BLaER1 (cell line): ENCODE data around the gene LPP.

Source experiments
- H3K27ac ChIP-seq: shearing (Covaris generic); formaldehyde crosslinking; 2 replicates; pipeline ENCODE4 v1.8.1; 2022
- H3K27me3 ChIP-seq: shearing (Covaris generic); formaldehyde crosslinking; 2 replicates; pipeline ENCODE4 v1.8.1; 2022
- H3K36me3 ChIP-seq: shearing (Covaris generic); formaldehyde crosslinking; 2 replicates; pipeline ENCODE4 v1.8.1; 2022
- H3K4me1 ChIP-seq: shearing (Covaris generic); formaldehyde crosslinking; 2 replicates; pipeline ENCODE4 v1.8.1; 2022
- H3K4me2 ChIP-seq: shearing (Covaris generic); formaldehyde crosslinking; 2 replicates; pipeline ENCODE4 v1.8.1; 2022
- H3K4me3 ChIP-seq: shearing (Covaris generic); formaldehyde crosslinking; 2 replicates; pipeline ENCODE4 v1.8.1; 2022
- H3K9ac ChIP-seq: shearing (Covaris generic); formaldehyde crosslinking; 2 replicates; pipeline ENCODE4 v1.8.1; 2022
- H3K9me3 ChIP-seq: shearing (Covaris generic); formaldehyde crosslinking; 2 replicates; pipeline ENCODE4 v1.8.1; 2022
- H4K20me1 ChIP-seq: shearing (Covaris generic); formaldehyde crosslinking; 2 replicates; pipeline ENCODE4 v1.8.1; 2022
- Cebpa-rat ChIP-seq: shearing (Covaris generic); IDR thresholded peaks from 2 replicates; pipeline ENCODE4 v1.8.1; 2022

The LPP gene

DNA sequence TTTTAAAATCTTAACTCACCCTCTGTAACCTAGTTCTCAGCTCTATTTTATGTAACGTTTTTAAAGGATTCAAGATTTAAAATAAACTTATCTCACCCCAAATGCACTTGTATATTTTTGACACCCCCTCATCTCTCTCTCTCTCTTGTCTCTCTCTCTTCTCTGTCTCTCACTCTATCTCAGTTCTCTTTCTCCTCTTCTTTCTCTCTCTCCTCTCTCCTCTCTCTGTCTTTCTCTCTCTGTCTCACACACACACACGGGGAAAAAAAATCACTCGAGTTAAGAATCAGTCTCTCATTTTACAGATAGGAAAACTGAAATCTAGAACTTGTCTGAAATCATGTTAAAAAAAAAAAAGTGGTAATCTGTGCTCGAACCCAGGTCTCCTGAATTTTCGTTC, 108.5 kb downstream of the LPP start:
- H4K20me1 ChIP-seq, result no peaks in the 10 kb centered on the region
- no peak overlapping the region for H3K4me2 ChIP-seq
- no peaks in the 10 kb centered on the region for H3K9me3 ChIP-seq
- H3K27ac ChIP-seq, result no peak overlapping the region
- no peaks in the 10 kb centered on the region for H3K27me3 ChIP-seq
- H3K36me3 ChIP-seq, result 0 out of 2 replicates have a peak, but pooled peaks cover 5% of the 10 kb centered on the region
- no peak for TF ChIP-seq Cebpa-rat
- H3K9ac ChIP-seq, result no peak overlapping the region
- H3K4me3 ChIP-seq, result no peak overlapping the region
- no peaks in the 10 kb centered on the region for H3K4me1 ChIP-seq

- Histone ChIP-seq H3K9ac (no peak overlapping the region), H3K4me3 (no peak overlapping the region), H3K4me1 (no peaks in the 10 kb centered on the region), H3K9me3 (no peaks in the 10 kb centered on the region), H3K27me3 (no peaks in the 10 kb centered on the region), H4K20me1 (no peaks in the 10 kb centered on the region), H3K36me3 (0 out of 2 replicates have a peak, but pooled peaks cover 10% of the 10 kb centered on the region), H3K4me2 (no peak overlapping the region), H3K27ac (no peak overlapping the region)
- TF ChIP-seq Cebpa-rat, result no peak
These were observed 109.1 kb downstream of the LPP start for GRCh38 chr3:188262913-188263683.

DNA sequence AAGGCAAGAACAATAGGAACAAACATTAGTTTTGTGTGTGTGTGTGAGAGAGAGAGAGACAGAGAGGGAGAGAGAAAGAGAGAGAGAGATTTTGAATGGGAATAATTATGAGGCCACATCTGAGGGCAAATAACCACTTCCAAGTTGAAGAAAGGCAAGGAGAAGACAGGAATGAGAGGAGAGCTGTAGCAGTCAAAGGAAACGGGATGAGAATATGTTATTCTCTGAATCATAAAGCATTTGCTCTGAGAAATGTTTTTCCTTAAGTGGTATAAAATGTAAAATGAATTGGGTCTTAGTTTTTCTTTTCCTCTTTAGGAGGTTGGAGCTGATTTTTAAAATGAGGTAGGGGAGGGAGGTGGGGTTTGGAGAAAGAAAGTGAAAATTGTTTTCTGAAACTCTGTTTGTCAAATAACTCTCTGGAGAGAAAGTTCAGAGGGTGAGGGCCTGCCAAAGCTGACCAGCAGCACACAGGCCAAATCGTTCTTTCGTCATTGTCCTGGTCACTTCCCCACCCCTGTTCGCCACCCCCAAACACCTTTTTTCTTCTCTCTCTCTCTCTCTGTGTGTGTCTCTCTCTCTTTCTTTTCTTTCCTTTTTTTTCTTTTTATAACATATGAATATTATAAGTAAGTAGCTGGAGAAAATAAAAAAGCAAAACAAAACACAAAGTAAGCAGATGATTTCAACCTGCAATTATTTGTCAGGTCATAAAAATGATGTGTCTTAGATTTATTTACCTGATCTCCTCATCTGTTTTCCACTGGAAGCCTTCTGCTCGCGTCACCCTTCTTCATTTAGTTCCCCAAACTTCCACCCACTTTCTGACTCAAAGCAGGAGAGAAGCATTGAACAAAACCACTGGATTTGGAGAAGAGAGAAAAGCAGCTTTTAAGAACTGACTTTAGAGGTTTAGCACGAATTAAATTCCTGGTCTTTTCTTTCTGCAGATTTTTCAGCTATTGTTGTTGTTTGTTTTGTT, 110.6 kb downstream of the LPP start:
- no peak overlapping the region for H3K4me3 ChIP-seq
- H4K20me1 ChIP-seq, result no peaks in the 10 kb centered on the region
- 0 out of 2 replicates have a peak, but pooled peaks cover 10% of the 10 kb centered on the region for H3K36me3 ChIP-seq
- no peaks in the 10 kb centered on the region for H3K27me3 ChIP-seq
- H3K9ac ChIP-seq, result no peak overlapping the region
- H3K27ac ChIP-seq, result no peak overlapping the region
- no peak overlapping the region for H3K4me2 ChIP-seq
- no peak for TF ChIP-seq Cebpa-rat
- no peaks in the 10 kb centered on the region for H3K4me1 ChIP-seq
- H3K9me3 ChIP-seq, result no peaks in the 10 kb centered on the region

DNA sequence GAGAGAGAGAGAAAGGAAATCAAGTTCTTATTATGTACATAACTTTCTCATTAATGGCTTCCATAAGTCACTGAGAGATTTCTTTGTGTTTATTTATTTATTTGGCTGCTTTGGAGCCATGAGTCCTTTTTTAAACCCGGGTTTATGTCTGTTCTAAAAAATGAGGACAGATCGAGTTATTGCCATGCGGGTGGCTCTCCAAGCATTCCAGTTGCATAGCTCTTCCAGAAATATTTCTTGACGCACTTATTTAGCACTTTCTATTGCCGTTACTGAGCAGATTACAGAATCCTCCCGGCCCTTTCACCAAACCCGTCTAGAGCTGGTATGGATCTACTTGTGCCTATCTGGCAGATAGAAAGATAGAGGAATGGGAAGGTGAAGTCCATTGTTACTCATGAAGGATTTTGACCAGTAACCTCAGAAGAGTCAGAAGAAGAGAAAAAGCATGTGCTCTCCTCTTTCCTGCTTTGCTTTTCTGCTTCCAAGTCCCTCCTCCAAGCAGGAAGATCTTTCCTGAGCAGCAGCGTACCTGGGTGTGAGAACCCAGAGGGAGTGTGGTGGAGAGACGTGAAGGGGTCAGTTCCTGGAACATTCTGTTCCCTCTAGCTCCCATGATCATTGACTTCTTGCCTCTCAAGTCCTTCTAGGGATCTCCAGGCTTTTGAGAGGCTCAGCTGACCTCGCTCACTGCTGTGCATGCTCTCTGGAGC, 112.8 kb downstream of the LPP start:
- Histone ChIP-seq H3K4me2 (no peak overlapping the region), H3K27ac (no peak overlapping the region), H3K9me3 (no peaks in the 10 kb centered on the region), H4K20me1 (0 out of 2 replicates have a peak, but pooled peaks cover 1% of the 10 kb centered on the region), H3K36me3 (0 out of 2 replicates have a peak, but pooled peaks cover 12% of the 10 kb centered on the region), H3K4me1 (no peaks in the 10 kb centered on the region), H3K27me3 (no peaks in the 10 kb centered on the region), H3K9ac (no peak overlapping the region), H3K4me3 (no peak overlapping the region)
- no peak for TF ChIP-seq Cebpa-rat

DNA sequence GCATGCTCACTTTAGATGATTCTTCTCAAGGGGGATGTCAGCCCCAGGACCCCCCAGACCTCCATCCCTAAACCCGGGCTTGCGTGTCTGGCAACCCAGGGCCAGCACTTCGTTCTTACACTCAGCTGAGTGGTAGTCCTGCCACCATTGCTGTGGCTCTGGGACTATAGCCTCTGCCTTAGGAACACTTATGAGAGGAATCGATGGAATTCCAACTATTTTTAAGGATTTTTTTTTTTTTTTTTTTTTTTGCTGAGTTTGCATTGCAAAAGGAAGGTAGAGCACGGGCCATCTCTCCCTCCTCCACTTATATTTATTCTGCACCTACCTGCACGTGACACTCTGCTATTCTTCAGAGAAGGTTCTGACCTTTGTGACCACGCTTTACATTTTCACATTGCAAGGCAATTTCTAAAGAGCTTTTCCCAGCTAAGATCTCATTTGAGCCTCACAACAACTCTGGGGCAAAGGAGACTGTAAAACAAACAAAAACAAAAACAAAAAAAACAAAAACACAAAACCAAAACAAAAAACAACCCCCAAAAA, 113.9 kb downstream of the LPP start:
- Histone ChIP-seq H3K9ac (no peak overlapping the region), H3K4me2 (no peak overlapping the region), H3K36me3 (0 out of 2 replicates have a peak, but pooled peaks cover 18% of the 10 kb centered on the region), H3K27me3 (no peaks in the 10 kb centered on the region), H3K27ac (no peak overlapping the region), H3K4me1 (0 out of 2 replicates have a peak, but pooled peaks cover 6% of the 10 kb centered on the region), H3K4me3 (no peak overlapping the region), H3K9me3 (no peaks in the 10 kb centered on the region), H4K20me1 (peaks cover 5% of the 10 kb centered on the region; the same call in 1 of the 2 replicates)
- no peak for TF ChIP-seq Cebpa-rat

DNA sequence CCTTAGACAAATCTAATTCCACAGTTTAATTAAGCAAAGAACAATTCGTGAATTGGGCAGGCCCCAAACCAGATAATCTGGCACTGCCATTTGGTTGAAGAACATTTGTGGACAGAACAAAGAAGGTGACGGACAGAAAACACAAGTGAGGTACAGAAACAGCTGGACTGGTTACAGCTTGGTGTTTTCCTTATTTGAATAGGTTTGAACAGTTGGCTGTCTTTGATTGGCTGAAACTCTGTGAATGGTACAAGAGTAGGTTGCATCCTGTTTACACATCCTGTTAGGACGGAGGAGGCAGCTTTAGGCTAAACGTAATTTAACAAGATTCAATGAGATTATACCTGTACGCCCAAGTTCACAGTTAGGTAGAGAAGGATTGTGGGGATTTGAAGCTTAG, 114.4 kb downstream of the LPP start:
- Histone ChIP-seq H3K4me2 (no peak overlapping the region), H4K20me1 (peaks cover 5% of the 10 kb centered on the region; the same call in 1 of the 2 replicates), H3K9me3 (no peaks in the 10 kb centered on the region), H3K36me3 (0 out of 2 replicates have a peak, but pooled peaks cover 18% of the 10 kb centered on the region), H3K9ac (no peak overlapping the region), H3K27me3 (no peaks in the 10 kb centered on the region), H3K4me3 (no peak overlapping the region), H3K4me1 (0 out of 2 replicates have a peak, but pooled peaks cover 7% of the 10 kb centered on the region), H3K27ac (no peak overlapping the region)
- no peak for TF ChIP-seq Cebpa-rat

DNA sequence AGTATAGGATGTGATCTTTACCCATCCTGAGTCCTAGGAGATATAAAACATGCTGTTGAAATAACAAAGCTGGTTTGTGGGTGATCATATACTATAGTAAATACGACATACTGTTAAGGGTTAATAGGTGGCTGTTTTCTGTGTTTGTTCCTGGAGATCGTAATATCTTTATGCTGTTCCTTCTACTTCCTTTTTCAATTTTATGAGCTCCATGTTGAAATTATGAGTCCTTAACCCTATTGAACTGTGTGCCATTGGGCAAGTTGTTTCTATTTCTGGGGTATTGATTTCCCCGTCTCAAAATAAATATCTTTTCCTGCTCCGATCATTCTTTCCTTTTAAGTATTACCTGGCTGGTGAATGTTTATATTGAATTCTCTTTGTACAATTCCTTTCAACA, 115.1 kb downstream of the LPP start:
- Histone ChIP-seq H3K9ac (no peak overlapping the region), H3K36me3 (0 out of 2 replicates have a peak, but pooled peaks cover 18% of the 10 kb centered on the region), H4K20me1 (peaks cover 5% of the 10 kb centered on the region; the same call in 1 of the 2 replicates), H3K27ac (no peak overlapping the region), H3K4me2 (no peak overlapping the region), H3K9me3 (no peaks in the 10 kb centered on the region), H3K4me3 (no peak overlapping the region), H3K4me1 (0 out of 2 replicates have a peak, but pooled peaks cover 7% of the 10 kb centered on the region), H3K27me3 (no peaks in the 10 kb centered on the region)
- no peak for TF ChIP-seq Cebpa-rat

GRCh38 chr3:188270423-188270972, 116.5 kb downstream of the LPP start:
- TF ChIP-seq Cebpa-rat, result no peak
- 0 out of 2 replicates have a peak, but pooled peaks cover 7% of the 10 kb centered on the region for H3K4me1 ChIP-seq
- H3K27me3 ChIP-seq, result no peaks in the 10 kb centered on the region
- H3K36me3 ChIP-seq, result 0 out of 2 replicates have a peak, but pooled peaks cover 18% of the 10 kb centered on the region
- no peak overlapping the region for H3K9ac ChIP-seq
- H4K20me1 ChIP-seq, result peaks cover 5% of the 10 kb centered on the region; the same call in 1 of the 2 replicates
- no peak overlapping the region for H3K4me3 ChIP-seq
- no peak overlapping the region for H3K4me2 ChIP-seq
- no peaks in the 10 kb centered on the region for H3K9me3 ChIP-seq
- no peak overlapping the region for H3K27ac ChIP-seq
